Cortex of kidney (tissue), 1 donor: ENCODE measurements around the gene DCUN1D2.
"Not testable (repeated sequence)": the region's sequence is repeated elsewhere in the genome, so short reads cannot be mapped to it uniquely, and the experiment has no call there.

ENCODE experiments used
- DNase-seq: peaks from one replicate; lab custom pipeline; 2025; lab: John Stamatoyannopoulos, UW

Gene DCUN1D2

GRCh38 chr13:113464476-113464875, 26.0 kb downstream of the DCUN1D2 start:
- no peak for DNase-seq

- no peak for DNase-seq
Measured at GRCh38 chr13:113461022-113461751, 29.3 kb downstream of the DCUN1D2 start.

- no peak for DNase-seq
Measured at GRCh38 chr13:113460599-113460998, 29.9 kb downstream of the DCUN1D2 start.

GRCh38 chr13:113460064-113460555, 30.4 kb downstream of the DCUN1D2 start:
- no peak for DNase-seq

GRCh38 chr13:113458253-113459065, 32.1 kb downstream of the DCUN1D2 start:
- no peak for DNase-seq

GRCh38 chr13:113457510-113457909, 33.0 kb downstream of the DCUN1D2 start:
- no peak for DNase-seq

- DNase-seq = no peak
Measured at GRCh38 chr13:113456116-113456702, 34.3 kb downstream of the DCUN1D2 start.

GRCh38 chr13:113455384-113455783, 35.1 kb downstream of the DCUN1D2 start:
- no peak for DNase-seq

GRCh38 chr13:113454936-113455335, 35.6 kb downstream of the DCUN1D2 start:
- DNase-seq = no peak

- DNase-seq = no peak
Measured at GRCh38 chr13:113452942-113453901, 37.3 kb downstream of the DCUN1D2 start, which contains the start of gene ADPRHL1. Gene ADPRHL1 (minus strand): TSS chr13:113453488. CDS start chr13:113453437, 51 bp downstream.

GRCh38 chr13:113452466-113452865, 38.0 kb downstream of the DCUN1D2 start:
- DNase-seq = no peak

- no peak for DNase-seq
Measured at GRCh38 chr13:113451951-113452421, 38.5 kb downstream of the DCUN1D2 start.

- DNase-seq = not testable (repeated sequence)
Measured at GRCh38 chr13:113450861-113451620, 39.5 kb downstream of the DCUN1D2 start.

GRCh38 chr13:113450348-113450744, 40.2 kb downstream of the DCUN1D2 start:
- DNase-seq = not testable (repeated sequence)

- no peak for DNase-seq
Measured at GRCh38 chr13:113449693-113450347, 40.7 kb downstream of the DCUN1D2 start.

- no peak for DNase-seq
Measured at GRCh38 chr13:113448885-113449692, 41.4 kb downstream of the DCUN1D2 start.

- DNase-seq = no peak
Measured at GRCh38 chr13:113448545-113448884, 42.0 kb downstream of the DCUN1D2 start.

- no peak for DNase-seq
Measured at GRCh38 chr13:113447596-113447995, 42.9 kb downstream of the DCUN1D2 start.

GRCh38 chr13:113446488-113446854, 44.0 kb downstream of the DCUN1D2 start:
- no peak for DNase-seq
